Measurements from ENCODE around the gene IL23R. TPM values are rescaled to one million over a fixed set of nuclear protein-coding genes. Genes with fewer than 3 reads are reported as not detected.

Gene IL23R
- total RNA-seq, 4 donors from 2014 or later, result 2.0 to 4.3 TPM; not detected in 2

DNA sequence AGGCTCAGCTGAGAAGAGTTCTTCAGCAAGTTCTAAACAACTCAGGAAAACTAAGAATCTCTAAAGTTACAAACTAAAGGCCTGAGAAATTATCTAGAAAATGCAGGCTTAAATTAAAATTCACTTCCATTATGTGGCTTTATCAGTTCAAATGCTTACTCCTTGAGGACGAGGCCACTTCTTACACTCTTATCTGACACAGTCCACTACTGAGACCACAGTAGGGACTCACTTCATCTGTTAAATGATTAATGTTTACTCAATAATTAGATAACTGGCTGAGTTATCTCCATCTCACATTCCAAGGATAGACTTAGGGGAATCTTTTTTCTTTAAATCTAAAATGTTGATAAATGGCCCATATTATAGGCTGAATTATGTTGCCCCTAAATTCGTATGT is 33.1 kb upstream of the IL23R start:
- Histone ChIP-seq H3K9me3 (no peaks in the 10 kb centered on the region), H3K36me3 (no peaks in the 10 kb centered on the region), H3K4me1 (peaks cover 6 to 38% (median 15%) of the 10 kb centered on the region in 4 donors), H3K4me3 (no peak overlapping the region), H3K27me3 (no peaks in the 10 kb centered on the region), H3K27ac (no peak overlapping the region)
- intact Hi-C loops (cut with DNase I; ENCODE audit: low total_unique reads), result loop anchor here (1.0 kb wide), 1 partner anchor 24 kb away; no protein-coding TSS in a partner anchor
- no peak for DNase-seq
- no peak for TF ChIP-seq POLR2A (IDR thresholded peaks at IDR 0.05)
- TF ChIP-seq EP300 (IDR thresholded peaks at IDR 0.05; ENCODE audit: low read depth), result no peak
- TF ChIP-seq, protein P1, sequence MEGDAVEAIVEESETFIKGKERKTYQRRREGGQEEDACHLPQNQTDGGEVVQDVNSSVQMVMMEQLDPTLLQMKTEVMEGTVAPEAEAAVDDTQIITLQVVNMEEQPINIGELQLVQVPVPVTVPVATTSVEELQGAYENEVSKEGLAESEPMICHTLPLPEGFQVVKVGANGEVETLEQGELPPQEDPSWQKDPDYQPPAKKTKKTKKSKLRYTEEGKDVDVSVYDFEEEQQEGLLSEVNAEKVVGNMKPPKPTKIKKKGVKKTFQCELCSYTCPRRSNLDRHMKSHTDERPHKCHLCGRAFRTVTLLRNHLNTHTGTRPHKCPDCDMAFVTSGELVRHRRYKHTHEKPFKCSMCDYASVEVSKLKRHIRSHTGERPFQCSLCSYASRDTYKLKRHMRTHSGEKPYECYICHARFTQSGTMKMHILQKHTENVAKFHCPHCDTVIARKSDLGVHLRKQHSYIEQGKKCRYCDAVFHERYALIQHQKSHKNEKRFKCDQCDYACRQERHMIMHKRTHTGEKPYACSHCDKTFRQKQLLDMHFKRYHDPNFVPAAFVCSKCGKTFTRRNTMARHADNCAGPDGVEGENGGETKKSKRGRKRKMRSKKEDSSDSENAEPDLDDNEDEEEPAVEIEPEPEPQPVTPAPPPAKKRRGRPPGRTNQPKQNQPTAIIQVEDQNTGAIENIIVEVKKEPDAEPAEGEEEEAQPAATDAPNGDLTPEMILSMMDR (IDR thresholded peaks at IDR 0.05), result no peak
- TF ChIP-seq POLR2AphosphoS5 (IDR thresholded peaks at IDR 0.05), result no peak
- in situ Hi-C loops (cut with MboI; ENCODE audit: low pct_ligation_motif_present in 1 of 4, low pct_unique_long_range_greater_than_20kb in 1 of 4, low sequenced_read_pairs in 3 of 4), result loop anchor here in 2 of 4 donors (25.0 kb wide), 2 partner anchors 121 to 371 kb away; partner anchors contain the start of gene DYNLT5 (in 1 of the 2)
- WGBS, 2 donors (ENCODE audit: low coverage in 1 of 2), result 92 to 94% methylated on average over 2 of the region's 2 CpGs

DNA sequence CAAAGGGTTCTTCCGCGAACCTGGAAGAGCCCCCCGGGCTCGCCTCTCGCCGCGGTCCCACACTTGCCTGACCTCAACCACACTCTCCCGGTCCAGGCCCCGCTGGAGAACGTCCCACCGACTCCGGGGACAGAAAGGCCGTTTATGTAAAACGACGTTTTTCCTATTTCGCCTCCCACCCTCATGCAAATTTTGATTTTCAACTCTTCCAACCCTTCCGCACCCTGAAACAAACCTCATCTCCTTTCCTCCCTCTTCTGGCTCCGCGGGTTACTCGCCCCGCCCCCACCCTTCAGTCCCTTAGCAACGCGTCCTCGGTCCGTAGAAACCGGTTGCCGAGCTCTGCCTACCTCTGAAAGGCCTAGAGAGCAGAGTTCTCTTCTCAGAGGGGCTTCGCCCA is 31.6 kb upstream of the IL23R start, which contains the start of gene C1orf141:
C1orf141 (minus strand) TSS at position 276 of the 400 bp plus-strand sequence. CDS start 7,730 bp downstream, outside the sequence.
- Histone ChIP-seq H3K36me3 (no peaks in the 10 kb centered on the region), H3K9me3 (no peaks in the 10 kb centered on the region), H3K4me1 (peaks cover 6 to 50% (median 22%) of the 10 kb centered on the region in 4 donors), H3K27me3 (no peaks in the 10 kb centered on the region), H3K27ac (no peak within 1 kb of the TSS), H3K4me3 (peak within 1 kb of the TSS in 2 of 4 donors; percentile 6 to 29)
- TF ChIP-seq POLR2A (IDR thresholded peaks at IDR 0.05) (no peak), EP300 (IDR thresholded peaks at IDR 0.05; ENCODE audit: low read depth) (no peak), POLR2AphosphoS5 (IDR thresholded peaks at IDR 0.05) (no peak)
- TF ChIP-seq, protein P1 (IDR thresholded peaks at IDR 0.05), result no peak
- DNase-seq, result no peak
- in situ Hi-C loops (cut with MboI; ENCODE audit: low pct_ligation_motif_present in 1 of 4, low pct_unique_long_range_greater_than_20kb in 1 of 4, low sequenced_read_pairs in 3 of 4) (loop anchor here in 2 of 4 donors (25.0 kb wide), 2 partner anchors 122 to 372 kb away; partner anchors contain the start of gene DYNLT5 (in 1 of the 2)), intact Hi-C loops (cut with DNase I; ENCODE audit: low total_unique reads) (no loop called here)
- WGBS, 2 donors (ENCODE audit: low coverage in 1 of 2), result 48 to 78% methylated on average over 1 to 28 of the region's 28 CpGs

DNA sequence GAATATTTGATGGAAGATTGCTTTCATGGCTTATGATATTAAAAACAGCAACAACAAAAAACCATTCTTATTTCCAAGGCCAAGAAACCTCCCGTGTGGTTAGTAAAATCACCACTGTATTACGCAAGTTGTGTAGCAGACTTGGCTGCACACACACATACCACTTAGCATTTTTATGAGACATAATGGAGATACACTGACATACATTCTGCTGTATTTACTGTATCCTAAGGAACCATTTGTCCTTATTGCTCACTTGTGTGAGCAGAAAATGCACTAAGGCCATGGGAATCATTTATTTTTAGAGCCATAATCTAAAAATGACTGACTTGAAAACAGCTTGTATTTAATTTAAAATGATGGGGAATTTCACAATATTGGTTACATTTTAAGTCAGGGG is 30.9 kb upstream of the IL23R start:
- H3K4me1 ChIP-seq, result peaks cover 6 to 57% (median 23%) of the 10 kb centered on the region in 4 donors
- intact Hi-C loops (cut with DNase I; ENCODE audit: low total_unique reads), result no loop called here
- no peaks in the 10 kb centered on the region for H3K27me3 ChIP-seq
- WGBS, 2 donors (ENCODE audit: low coverage in 1 of 2), result 35 to 39% methylated on average over 2 of the region's 2 CpGs
- no peak overlapping the region for H3K4me3 ChIP-seq
- no peak for TF ChIP-seq EP300 (IDR thresholded peaks at IDR 0.05; ENCODE audit: low read depth)
- TF ChIP-seq, protein P1 (IDR thresholded peaks at IDR 0.05), result no peak
- H3K36me3 ChIP-seq, result no peaks in the 10 kb centered on the region
- no peak overlapping the region for H3K27ac ChIP-seq
- H3K9me3 ChIP-seq, result no peaks in the 10 kb centered on the region
- in situ Hi-C loops (cut with MboI; ENCODE audit: low pct_ligation_motif_present in 1 of 4, low pct_unique_long_range_greater_than_20kb in 1 of 4, low sequenced_read_pairs in 3 of 4), result loop anchor here in 2 of 4 donors (25.0 kb wide), 2 partner anchors 123 to 373 kb away; partner anchors contain the start of gene DYNLT5 (in 1 of the 2)
- no peak for DNase-seq

DNA sequence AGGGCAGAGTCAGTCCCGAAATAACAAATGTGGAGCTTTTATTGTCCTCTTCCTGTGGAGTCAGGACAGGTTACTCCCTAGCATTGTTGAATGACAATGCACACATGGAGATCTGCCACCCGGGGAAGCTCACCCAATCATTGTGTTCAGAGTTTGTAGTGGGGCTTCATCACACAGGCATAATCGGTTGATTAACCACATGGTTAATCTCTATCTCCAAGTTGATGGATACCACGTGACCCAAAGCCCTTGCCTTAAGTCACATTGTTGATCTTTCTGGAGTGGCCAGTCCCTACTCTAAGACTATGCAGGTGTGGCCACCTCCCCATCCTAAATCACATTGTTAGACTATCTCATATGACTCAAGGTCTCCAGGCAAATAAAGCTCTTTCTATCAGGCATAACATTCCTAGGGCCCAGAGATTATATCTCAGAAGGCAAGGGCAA is 28.9 kb upstream of the IL23R start:
- peak overlapping the region; percentile 76 to 81 (median 78) for H3K27ac ChIP-seq
- in situ Hi-C loops (cut with MboI; ENCODE audit: low pct_ligation_motif_present in 1 of 4, low pct_unique_long_range_greater_than_20kb in 1 of 4, low sequenced_read_pairs in 3 of 4), result loop anchor here in 2 of 4 donors (25.0 kb wide), 2 partner anchors 125 to 375 kb away; partner anchors contain the start of gene DYNLT5 (in 1 of the 2)

More for the DNA sequence above, 28.9 kb upstream of the IL23R start:
- Histone ChIP-seq H3K9me3 (no peaks in the 10 kb centered on the region), H3K27me3 (no peaks in the 10 kb centered on the region), H3K4me3 (no peak overlapping the region), H3K36me3 (no peaks in the 10 kb centered on the region), H3K4me1 (peaks cover 6 to 64% (median 26%) of the 10 kb centered on the region in 4 donors)
- TF ChIP-seq, protein P1 (IDR thresholded peaks at IDR 0.05), result no peak
- TF ChIP-seq POLR2AphosphoS5 (IDR thresholded peaks at IDR 0.05) (peak in 2 of 3 donors; percentile 10 to 60), EP300 (IDR thresholded peaks at IDR 0.05; ENCODE audit: low read depth) (no peak), POLR2A (IDR thresholded peaks at IDR 0.05) (no peak)
- intact Hi-C loops (cut with DNase I; ENCODE audit: low total_unique reads), result no loop called here
- peak; percentile 54 for DNase-seq
- 50% methylated on average over 4 of the region's 4 CpGs; no CpG with 5 or more reads in 1 of the 2 donors for WGBS, 2 donors (ENCODE audit: low coverage in 1 of 2)
